Cortex of kidney (tissue), 1 donor: ENCODE results near the gene PLGRKT.
"Not testable (repeated sequence)": the region's sequence is repeated elsewhere in the genome, so short reads cannot be mapped to it uniquely, and the experiment has no call there.

Experiments used
- DNase-seq: peaks from one replicate; lab custom pipeline; 2025; lab: John Stamatoyannopoulos, UW

PLGRKT gene

GRCh38 chr9:5452286-5452609 is 14.5 kb upstream of the PLGRKT start:
- DNase-seq = no peak

GRCh38 chr9:5450359-5451091 is 12.8 kb upstream of the PLGRKT start, which contains the start of gene CD274:
TSS of gene CD274 (plus strand) at chr9:5450542. CDS start at chr9:5456114, 5,572 bp downstream.
- no peak for DNase-seq

- no peak for DNase-seq
These were observed 12.0 kb upstream of the PLGRKT start for GRCh38 chr9:5449521-5450358.

GRCh38 chr9:5448461-5449435 is 11.0 kb upstream of the PLGRKT start:
- DNase-seq = no peak

GRCh38 chr9:5448016-5448415 is 10.3 kb upstream of the PLGRKT start:
- no peak for DNase-seq

- DNase-seq = no peak
These were observed 9.6 kb upstream of the PLGRKT start for GRCh38 chr9:5447337-5447736.

GRCh38 chr9:5446451-5447236 is 8.9 kb upstream of the PLGRKT start:
- DNase-seq = no peak

GRCh38 chr9:5445886-5446285 is 8.2 kb upstream of the PLGRKT start:
- DNase-seq = no peak

GRCh38 chr9:5445096-5445495 is 7.4 kb upstream of the PLGRKT start:
- DNase-seq = not testable (repeated sequence)

GRCh38 chr9:5443850-5444249 is 6.1 kb upstream of the PLGRKT start:
- DNase-seq = no peak

- no peak for DNase-seq
These were observed 4.8 kb upstream of the PLGRKT start for GRCh38 chr9:5442400-5443011.

GRCh38 chr9:5441043-5441442 is 3.3 kb upstream of the PLGRKT start:
- DNase-seq = no peak

GRCh38 chr9:5440426-5440825 is 2.7 kb upstream of the PLGRKT start:
- no peak for DNase-seq

GRCh38 chr9:5438301-5439162 is 807 bp upstream of the PLGRKT start:
- no peak for DNase-seq

- no peak for DNase-seq
These were observed 1.3 kb downstream of the PLGRKT start for GRCh38 chr9:5436441-5436840.

- DNase-seq = no peak
These were observed 1.8 kb downstream of the PLGRKT start for GRCh38 chr9:5435912-5436311.

- not testable (repeated sequence) for DNase-seq
These were observed 3.6 kb downstream of the PLGRKT start for GRCh38 chr9:5433841-5434810.

GRCh38 chr9:5433328-5433727 is 4.4 kb downstream of the PLGRKT start:
- DNase-seq = not testable (repeated sequence)

GRCh38 chr9:5432890-5433289 is 4.8 kb downstream of the PLGRKT start:
- not testable (repeated sequence) for DNase-seq
